Measurements from ENCODE around the gene FAM229A.

Gene FAM229A

GRCh38 chr1:32394141-32394889 is 32.0 kb upstream of the FAM229A start, which contains the start of gene BSDC1:
TSS of gene BSDC1 (minus strand) at chr1:32394441. CDS start at chr1:32394414, 27 bp downstream.
- H3K27ac ChIP-seq (ENCODE audit: low read length): peak within 1 kb of the TSS; percentile 53
- H3K4me3 ChIP-seq (ENCODE audit: low read length): peak within 1 kb of the TSS; percentile 97
- peaks cover 36% of the 10 kb centered on the region for H3K36me3 ChIP-seq (ENCODE audit: insufficient read depth, low read depth, low read length)
- H3K9me3 ChIP-seq (ENCODE audit: insufficient read depth, low read depth, low read length): no peaks in the 10 kb centered on the region
- no peaks in the 10 kb centered on the region for H3K27me3 ChIP-seq (ENCODE audit: insufficient read depth, low read length)
- peak within 1 kb of the TSS; percentile 94 for H3K9ac ChIP-seq (ENCODE audit: low read depth, low read length)
- H3K4me1 ChIP-seq (ENCODE audit: insufficient read depth, low read length): peaks cover 6% of the 10 kb centered on the region

- Histone ChIP-seq H3K27ac (ENCODE audit: low read length) (peak overlapping the region; percentile 41), H3K27me3 (ENCODE audit: insufficient read depth, low read length) (no peaks in the 10 kb centered on the region), H3K4me1 (ENCODE audit: insufficient read depth, low read length) (peaks cover 6% of the 10 kb centered on the region), H3K9me3 (ENCODE audit: insufficient read depth, low read depth, low read length) (no peaks in the 10 kb centered on the region), H3K4me3 (ENCODE audit: low read length) (peak overlapping the region; percentile 97), H3K9ac (ENCODE audit: low read depth, low read length) (peak overlapping the region; percentile 94), H3K36me3 (ENCODE audit: insufficient read depth, low read depth, low read length) (peaks cover 38% of the 10 kb centered on the region)
These were observed 31.5 kb upstream of the FAM229A start for GRCh38 chr1:32393832-32394140.

- Histone ChIP-seq H3K9me3 (ENCODE audit: insufficient read depth, low read depth, low read length) (no peaks in the 10 kb centered on the region), H3K36me3 (ENCODE audit: insufficient read depth, low read depth, low read length) (peaks cover 43% of the 10 kb centered on the region), H3K9ac (ENCODE audit: low read depth, low read length) (peak overlapping the region; percentile 94; the same call in 1 of the 2 replicates), H3K27ac (ENCODE audit: low read length) (no peak overlapping the region), H3K4me1 (ENCODE audit: insufficient read depth, low read length) (peaks cover 6% of the 10 kb centered on the region), H3K27me3 (ENCODE audit: insufficient read depth, low read length) (no peaks in the 10 kb centered on the region), H3K4me3 (ENCODE audit: low read length) (peak overlapping the region; percentile 97)
These were observed 30.9 kb upstream of the FAM229A start for GRCh38 chr1:32393136-32393535.

GRCh38 chr1:32392325-32392724 is 30.0 kb upstream of the FAM229A start:
- H3K4me3 ChIP-seq (ENCODE audit: low read length): no peak overlapping the region
- H3K27me3 ChIP-seq (ENCODE audit: insufficient read depth, low read length): no peaks in the 10 kb centered on the region
- H3K27ac ChIP-seq (ENCODE audit: low read length): no peak overlapping the region
- no peaks in the 10 kb centered on the region for H3K9me3 ChIP-seq (ENCODE audit: insufficient read depth, low read depth, low read length)
- no peak overlapping the region for H3K9ac ChIP-seq (ENCODE audit: low read depth, low read length)
- peaks cover 6% of the 10 kb centered on the region for H3K4me1 ChIP-seq (ENCODE audit: insufficient read depth, low read length)
- H3K36me3 ChIP-seq (ENCODE audit: insufficient read depth, low read depth, low read length): peaks cover 50% of the 10 kb centered on the region

- Histone ChIP-seq H3K9me3 (ENCODE audit: insufficient read depth, low read depth, low read length) (no peaks in the 10 kb centered on the region), H3K9ac (ENCODE audit: low read depth, low read length) (no peak overlapping the region), H3K27ac (ENCODE audit: low read length) (no peak overlapping the region), H3K36me3 (ENCODE audit: insufficient read depth, low read depth, low read length) (peaks cover 60% of the 10 kb centered on the region), H3K27me3 (ENCODE audit: insufficient read depth, low read length) (no peaks in the 10 kb centered on the region), H3K4me3 (ENCODE audit: low read length) (no peak overlapping the region), H3K4me1 (ENCODE audit: insufficient read depth, low read length) (peaks cover 6% of the 10 kb centered on the region)
These were observed 28.9 kb upstream of the FAM229A start for GRCh38 chr1:32390904-32391870.

GRCh38 chr1:32388641-32389040 is 26.4 kb upstream of the FAM229A start:
- peaks cover 83% of the 10 kb centered on the region for H3K36me3 ChIP-seq (ENCODE audit: insufficient read depth, low read depth, low read length)
- H3K4me1 ChIP-seq (ENCODE audit: insufficient read depth, low read length): peaks cover 6% of the 10 kb centered on the region
- no peaks in the 10 kb centered on the region for H3K27me3 ChIP-seq (ENCODE audit: insufficient read depth, low read length)
- no peaks in the 10 kb centered on the region for H3K9me3 ChIP-seq (ENCODE audit: insufficient read depth, low read depth, low read length)
- no peak overlapping the region for H3K27ac ChIP-seq (ENCODE audit: low read length)
- no peak overlapping the region for H3K4me3 ChIP-seq (ENCODE audit: low read length)
- no peak overlapping the region for H3K9ac ChIP-seq (ENCODE audit: low read depth, low read length)

GRCh38 chr1:32386676-32387392 is 24.5 kb upstream of the FAM229A start:
- no peaks in the 10 kb centered on the region for H3K4me1 ChIP-seq (ENCODE audit: insufficient read depth, low read length)
- no peak overlapping the region for H3K4me3 ChIP-seq (ENCODE audit: low read length)
- H3K9me3 ChIP-seq (ENCODE audit: insufficient read depth, low read depth, low read length): no peaks in the 10 kb centered on the region
- H3K27me3 ChIP-seq (ENCODE audit: insufficient read depth, low read length): no peaks in the 10 kb centered on the region
- H3K9ac ChIP-seq (ENCODE audit: low read depth, low read length): no peak overlapping the region
- H3K36me3 ChIP-seq (ENCODE audit: insufficient read depth, low read depth, low read length): peaks cover 89% of the 10 kb centered on the region
- H3K27ac ChIP-seq (ENCODE audit: low read length): no peak overlapping the region

- Histone ChIP-seq H3K36me3 (ENCODE audit: insufficient read depth, low read depth, low read length) (peaks cover 99% of the 10 kb centered on the region), H3K27ac (ENCODE audit: low read length) (no peak overlapping the region), H3K9me3 (ENCODE audit: insufficient read depth, low read depth, low read length) (no peaks in the 10 kb centered on the region), H3K4me3 (ENCODE audit: low read length) (no peak overlapping the region), H3K27me3 (ENCODE audit: insufficient read depth, low read length) (no peaks in the 10 kb centered on the region), H3K4me1 (ENCODE audit: insufficient read depth, low read length) (no peaks in the 10 kb centered on the region), H3K9ac (ENCODE audit: low read depth, low read length) (no peak overlapping the region)
These were observed 17.8 kb upstream of the FAM229A start for GRCh38 chr1:32380057-32380456.

GRCh38 chr1:32377541-32378220 is 15.4 kb upstream of the FAM229A start:
- peaks cover 98% of the 10 kb centered on the region for H3K36me3 ChIP-seq (ENCODE audit: insufficient read depth, low read depth, low read length)
- no peak overlapping the region for H3K9ac ChIP-seq (ENCODE audit: low read depth, low read length)

GRCh38 chr1:32376199-32376598 is 13.9 kb upstream of the FAM229A start:
- Histone ChIP-seq H3K9me3 (ENCODE audit: insufficient read depth, low read depth, low read length) (no peaks in the 10 kb centered on the region), H3K36me3 (ENCODE audit: insufficient read depth, low read depth, low read length) (peaks cover 97% of the 10 kb centered on the region), H3K4me3 (ENCODE audit: low read length) (no peak overlapping the region), H3K27me3 (ENCODE audit: insufficient read depth, low read length) (no peaks in the 10 kb centered on the region), H3K9ac (ENCODE audit: low read depth, low read length) (no peak overlapping the region), H3K27ac (ENCODE audit: low read length) (no peak overlapping the region), H3K4me1 (ENCODE audit: insufficient read depth, low read length) (no peaks in the 10 kb centered on the region)

More at GRCh38 chr1:32377541-32378220, 15.4 kb upstream of the FAM229A start:
- no peaks in the 10 kb centered on the region for H3K4me1 ChIP-seq (ENCODE audit: insufficient read depth, low read length)
- H3K27ac ChIP-seq (ENCODE audit: low read length): no peak overlapping the region
- no peak overlapping the region for H3K4me3 ChIP-seq (ENCODE audit: low read length)
- no peaks in the 10 kb centered on the region for H3K9me3 ChIP-seq (ENCODE audit: insufficient read depth, low read depth, low read length)
- no peaks in the 10 kb centered on the region for H3K27me3 ChIP-seq (ENCODE audit: insufficient read depth, low read length)

- H3K36me3 ChIP-seq (ENCODE audit: insufficient read depth, low read depth, low read length): peaks cover 80% of the 10 kb centered on the region
- no peak overlapping the region for H3K27ac ChIP-seq (ENCODE audit: low read length)
- no peaks in the 10 kb centered on the region for H3K4me1 ChIP-seq (ENCODE audit: insufficient read depth, low read length)
- no peak overlapping the region for H3K4me3 ChIP-seq (ENCODE audit: low read length)
- no peaks in the 10 kb centered on the region for H3K9me3 ChIP-seq (ENCODE audit: insufficient read depth, low read depth, low read length)
- no peak overlapping the region for H3K9ac ChIP-seq (ENCODE audit: low read depth, low read length)
- no peaks in the 10 kb centered on the region for H3K27me3 ChIP-seq (ENCODE audit: insufficient read depth, low read length)
These were observed 11.8 kb upstream of the FAM229A start for GRCh38 chr1:32373996-32374592.

All from iPS-20b (cell line).